BJ (cell line): ENCODE data around the gene ACOX2. TPM values are rescaled to one million over a fixed set of nuclear protein-coding genes. Genes with fewer than 3 reads are reported as not detected.

Source experiments
- CTCF ChIA-PET: fragments of 350-600 bp; formaldehyde crosslinking; extraction: SDS; loops from one replicate; lab custom pipeline; 2021; ENCODE audit warnings: antibody characterized with exemption, inconsistent platforms; lab: Yijun Ruan, JAX
- POLR2A ChIA-PET: fragments of 300-600 bp; sonication (Branson Sonifier 250); formaldehyde crosslinking; extraction: SDS; loops from one replicate; lab custom pipeline; 2021; ENCODE audit warnings: antibody characterized with exemption; lab: Charles Lee
- DNase-seq: peaks from one replicate; pipeline ENCODE4 v3.0.0-alpha.2; 2011; ENCODE audit warnings: low read depth
- H3K27me3 ChIP-seq: 2 replicates; pipeline ENCODE4 v1.6.0; 2011; ENCODE audit warnings: low read length; ENCODE audit not compliant: control insufficient read depth, insufficient read depth
- H3K36me3 ChIP-seq: 2 replicates; pipeline ENCODE4 v1.5.1; 2011; ENCODE audit warnings: low read length; ENCODE audit not compliant: control insufficient read depth, insufficient read depth
- H3K4me3 ChIP-seq: 2 replicates; pipeline ENCODE4 v1.5.1; 2011; ENCODE audit warnings: low read depth, mild to moderate bottlenecking, control low read depth, low read length
- CTCF ChIP-seq: IDR thresholded peaks from 2 replicates; pipeline ENCODE4 v1.5.1; 2011; ENCODE audit warnings: low read depth, mild to moderate bottlenecking, control low read depth, inconsistent platforms, low read length, moderate library complexity; ENCODE audit not compliant: insufficient read depth
- polyA plus RNA-seq: library from polyadenylated mRNA; depleted of rRNA; stranded (reverse); fragments of >200 nt; gene quantifications from 2 replicates; pipeline ENCODE4 v1.2.3, GENCODE V29; 2011

The ACOX2 gene
- polyA plus RNA-seq, 1 experiment: 39.6 TPM

GRCh38 chr3:58520403-58521335 is 16.3 kb downstream of the ACOX2 start:
- ChIA-PET POLR2A (interaction anchor here (0.8 kb wide), 1 partner anchor 17 kb away, joined by 6 read pairs; the partner anchor contains the start of gene ACOX2), CTCF (interaction anchor here (0.6 to 1.8 kb wide), 2 partner anchors 29 to 467 kb away, joined by 3 to 6 read pairs; partner anchors contain the start of gene KCTD6)
- no peaks in the 10 kb centered on the region for H3K27me3 ChIP-seq
- no peak overlapping the region for H3K4me3 ChIP-seq
- DNase-seq: no peak
- H3K36me3 ChIP-seq: peaks cover 2% of the 10 kb centered on the region; the same call in 1 of the 2 replicates
- no peak for TF ChIP-seq CTCF

GRCh38 chr3:58519668-58520402 is 17.2 kb downstream of the ACOX2 start:
- POLR2A ChIA-PET: interaction anchor here (0.8 kb wide), 1 partner anchor 17 kb away, joined by 6 read pairs; the partner anchor contains the start of gene ACOX2
- Histone ChIP-seq H3K27me3 (no peaks in the 10 kb centered on the region), H3K4me3 (no peak overlapping the region), H3K36me3 (peaks cover 2% of the 10 kb centered on the region; the same call in 1 of the 2 replicates)
- no peak for TF ChIP-seq CTCF
- CTCF ChIA-PET: interaction anchor here (0.6 to 1.8 kb wide), 2 partner anchors 28 to 467 kb away, joined by 3 to 6 read pairs; partner anchors contain the start of gene KCTD6
- no peak for DNase-seq

GRCh38 chr3:58518291-58518789 is 18.6 kb downstream of the ACOX2 start:
- TF ChIP-seq CTCF: no peak
- no peaks in the 10 kb centered on the region for H3K27me3 ChIP-seq
- H3K36me3 ChIP-seq: no peaks in the 10 kb centered on the region
- DNase-seq: no peak
- no peak overlapping the region for H3K4me3 ChIP-seq
- POLR2A ChIA-PET: no interaction called here
- CTCF ChIA-PET: interaction anchor here (1.2 to 1.9 kb wide), 2 partner anchors 13 to 341 kb away, joined by 3 to 5 read pairs; no protein-coding TSS in a partner anchor

- Histone ChIP-seq H3K36me3 (no peaks in the 10 kb centered on the region; the same call in 1 of the 2 replicates), H3K27me3 (no peaks in the 10 kb centered on the region), H3K4me3 (no peak overlapping the region)
- DNase-seq: no peak
- ChIA-PET CTCF (interaction anchor here (0.6 to 1.3 kb wide), 2 partner anchors 15 to 17 kb away, joined by 3 to 4 read pairs; no protein-coding TSS in a partner anchor), POLR2A (no interaction called here)
- TF ChIP-seq CTCF: no peak
Measured at GRCh38 chr3:58514405-58514804, 22.6 kb downstream of the ACOX2 start.

GRCh38 chr3:58508437-58508836 is 28.6 kb downstream of the ACOX2 start:
- CTCF ChIA-PET: no interaction called here
- no peak for TF ChIP-seq CTCF
- POLR2A ChIA-PET: no interaction called here
- Histone ChIP-seq H3K27me3 (no peaks in the 10 kb centered on the region), H3K4me3 (no peak overlapping the region), H3K36me3 (no peaks in the 10 kb centered on the region; the same call in 1 of the 2 replicates)
- no peak for DNase-seq
